Right lobe of liver (tissue), 6 donors: ENCODE data around the gene SOBP. TPM values are rescaled to one million over a fixed set of nuclear protein-coding genes. Genes with fewer than 3 reads are reported as not detected.
"Not testable (repeated sequence)": the region's sequence is repeated elsewhere in the genome, so short reads cannot be mapped to it uniquely, and the experiment has no call there.

Experiments used
- ATAC-seq, 4 donors: fragments of 200-7000 bp; cut with Tn5 transposase; one replicate each; pipeline ENCODE4 v1.9.1; 2020; ENCODE audit warnings: mild to moderate bottlenecking in 4 of 4, moderate library complexity in 4 of 4
- DNase-seq, 3 donors: peaks; one replicate each; pipeline ENCODE4 v3.0.0-alpha.2; 2020
- H3K27ac ChIP-seq, 3 donors: fragments of 200-600 bp; one replicate each; pipeline ENCODE4 v1.8.0; 2022
- H3K27me3 ChIP-seq, 2 donors: fragments of 200-600 bp; one replicate each; pipeline ENCODE4 v1.8.0; 2022
- H3K36me3 ChIP-seq, 4 donors: fragments of 200-600 bp; sonication (generic) in 1 of 4; one replicate each; pipeline versions ENCODE4 v1.5.1 to v1.8.0; 2017 to 2022; ENCODE audit warnings: control low read depth in 1 of 4
- H3K4me1 ChIP-seq, 4 donors: fragments of 200-600 bp; sonication (generic) in 1 of 4; one replicate each; pipeline versions ENCODE4 v1.5.1 to v1.8.0; 2017 to 2022; ENCODE audit warnings: control low read depth in 1 of 4
- H3K4me3 ChIP-seq, 3 donors: fragments of 200-600 bp; one replicate each; pipeline ENCODE4 v1.8.0; 2022
- H3K9me3 ChIP-seq, 4 donors: fragments of 200-600 bp; sonication (generic) in 1 of 4; one replicate each; pipeline versions ENCODE4 v1.5.1 to v1.8.0; 2017 to 2022; ENCODE audit warnings: control low read depth in 1 of 4
- CTCF ChIP-seq, 4 donors: fragments of 200-600 bp in 3 of 4; fragments of 450-650 bp in 1 of 4; IDR thresholded peaks; one replicate each; pipeline versions ENCODE4 v1.5.1 to v1.8.0; 2016 to 2022; ENCODE audit warnings: antibody characterized with exemption in 4 of 4, mild to moderate bottlenecking in 2 of 4
- POLR2A ChIP-seq: fragments of 450-650 bp; IDR thresholded peaks from one replicate; pipeline ENCODE4 v1.6.1; 2017; ENCODE audit warnings: antibody characterized with exemption, mild to moderate bottlenecking
- whole genome bisulfite sequencing: methylation state at CpG from one replicate; pipeline ENCODE4 v1.1.6; 2018; ENCODE audit warnings: low coverage, low lambda C conversion rate; ENCODE audit not compliant: insufficient coverage; ENCODE audit errors: missing lambda C conversion rate; 5-methylcytosine and 5-hydroxymethylcytosine counted together
- intact Hi-C, 2 donors: fragments of 100-400 bp; cut with DNase I; formaldehyde crosslinking; loops; one replicate each; pipeline versions ENCODE4 v1.11.2 to v1.14.1; 2022
- total RNA-seq, 6 experiments: library from RNA; depleted of rRNA in 2 of 6; stranded (reverse); fragments of >200 nt in 2 of 6; fragmentation: NEBNext Ultra II Directional in 3 of 6; extraction: Animal tissue kit (Norgen Biotek cat#: 25700) in 3 of 6; gene quantifications; one replicate each; pipeline versions ENCODE4 v1.1.0 to v1.2.4, GENCODE V29; 2016 to 2023
- donor health status: DM: no; HTN: yes; CAD: no.
- donor health status: DM: no; HTN: no; CAD: no.
- donor health status: DM: no; HTN: no; CAD: no.
- donor health status: DM: no; HTN: yes; CAD: no.
- donor health status: DM: no; HTN: yes; CAD: no.

SOBP gene
- total RNA-seq, 6 experiments from 2014 or later = 1.3 to 3.5 (median 1.6) TPM

GRCh38 chr6:107470364-107470763 is 19.6 kb upstream of the SOBP start:
- intact Hi-C loops = no loop called here
- DNase-seq (no peak), ATAC-seq (no peak)
- H3K27ac ChIP-seq = no peak overlapping the region
- H3K9me3 ChIP-seq = no peaks in the 10 kb centered on the region
- no peaks in the 10 kb centered on the region for H3K4me1 ChIP-seq
- TF ChIP-seq POLR2A = no peak
- TF ChIP-seq CTCF (IDR thresholded peaks at IDR 0.05) = no peak
- H3K27me3 ChIP-seq = no peaks in the 10 kb centered on the region
- no peak overlapping the region for H3K4me3 ChIP-seq
- no peaks in the 10 kb centered on the region for H3K36me3 ChIP-seq
- 88% methylated on average over 1 of the region's 1 CpG for WGBS

- Histone ChIP-seq H3K9me3 (no peaks in the 10 kb centered on the region), H3K36me3 (no peaks in the 10 kb centered on the region), H3K4me1 (no peaks in the 10 kb centered on the region), H3K4me3 (no peak overlapping the region), H3K27me3 (no peaks in the 10 kb centered on the region), H3K27ac (no peak overlapping the region)
- no peak for DNase-seq
- TF ChIP-seq CTCF (IDR thresholded peaks at IDR 0.05) (no peak), POLR2A (no peak)
- no peak for ATAC-seq
- 50% methylated on average over 3 of the region's 5 CpGs for WGBS
- intact Hi-C loops = no loop called here
These were observed 16.3 kb upstream of the SOBP start for GRCh38 chr6:107473660-107474059.

- H3K36me3 ChIP-seq, H3K4me1 ChIP-seq, H3K9me3 ChIP-seq, H3K4me3 ChIP-seq, ATAC-seq, H3K27ac ChIP-seq, DNase-seq, intact Hi-C loops, H3K27me3 ChIP-seq: not testable (repeated sequence)
- WGBS = 88% methylated on average over 3 of the region's 3 CpGs
These were observed 14.6 kb upstream of the SOBP start for GRCh38 chr6:107475360-107475759.

GRCh38 chr6:107475826-107476225 is 14.1 kb upstream of the SOBP start:
- intact Hi-C loops, H3K36me3 ChIP-seq, H3K4me3 ChIP-seq, H3K27ac ChIP-seq, H3K4me1 ChIP-seq, H3K9me3 ChIP-seq, H3K27me3 ChIP-seq, DNase-seq: not testable (repeated sequence)
- WGBS = 42% methylated on average over 2 of the region's 3 CpGs
- ATAC-seq = peak in 2 of 4 donors; percentile 28 to 44
- peak in 1 of 4 donors; percentile 12 for TF ChIP-seq CTCF (IDR thresholded peaks at IDR 0.05)

DNA sequence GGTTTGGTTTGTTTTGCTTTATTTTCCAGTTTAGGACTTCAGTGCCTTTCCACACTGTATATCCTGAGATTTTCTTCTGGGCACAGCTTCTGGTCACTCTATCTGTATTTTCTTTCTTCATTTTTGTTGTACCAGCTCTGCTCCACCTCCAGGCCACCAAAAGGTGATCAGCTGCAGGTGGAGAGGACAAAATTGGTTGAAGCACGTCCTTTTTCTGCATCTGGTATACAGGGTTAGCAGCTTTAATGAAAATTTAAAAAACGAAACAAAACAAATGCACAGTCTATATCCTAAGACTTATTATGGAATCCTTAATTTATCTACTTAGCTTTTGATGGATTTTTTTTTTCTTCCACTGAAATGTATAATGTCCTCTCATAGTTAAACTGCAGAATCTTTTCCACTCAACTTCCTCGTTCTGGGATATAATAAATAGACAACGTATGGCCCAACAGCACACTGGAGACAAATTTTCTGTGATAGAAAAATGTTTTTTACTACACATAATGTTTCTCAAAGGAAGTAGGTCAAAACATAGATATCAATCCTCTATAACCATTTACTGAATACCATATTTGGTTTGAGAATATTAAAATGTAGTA is 10.7 kb upstream of the SOBP start:
- TF ChIP-seq POLR2A = no peak
- TF ChIP-seq CTCF (IDR thresholded peaks at IDR 0.05) = no peak
- DNase-seq = no peak
- no peaks in the 10 kb centered on the region for H3K4me1 ChIP-seq
- intact Hi-C loops = no loop called here
- H3K4me3 ChIP-seq = no peak overlapping the region
- WGBS = 74% methylated on average over 4 of the region's 4 CpGs
- H3K9me3 ChIP-seq = no peaks in the 10 kb centered on the region
- no peaks in the 10 kb centered on the region for H3K27me3 ChIP-seq
- H3K27ac ChIP-seq = no peak overlapping the region
- H3K36me3 ChIP-seq = no peaks in the 10 kb centered on the region
- no peak for ATAC-seq
